ENCODE measurements around the gene C5orf47. TPM values are rescaled to one million over a fixed set of nuclear protein-coding genes. Genes with fewer than 3 reads are reported as not detected.

The C5orf47 gene
- total RNA-seq, 2 experiments from 2014 or later, result not detected

DNA sequence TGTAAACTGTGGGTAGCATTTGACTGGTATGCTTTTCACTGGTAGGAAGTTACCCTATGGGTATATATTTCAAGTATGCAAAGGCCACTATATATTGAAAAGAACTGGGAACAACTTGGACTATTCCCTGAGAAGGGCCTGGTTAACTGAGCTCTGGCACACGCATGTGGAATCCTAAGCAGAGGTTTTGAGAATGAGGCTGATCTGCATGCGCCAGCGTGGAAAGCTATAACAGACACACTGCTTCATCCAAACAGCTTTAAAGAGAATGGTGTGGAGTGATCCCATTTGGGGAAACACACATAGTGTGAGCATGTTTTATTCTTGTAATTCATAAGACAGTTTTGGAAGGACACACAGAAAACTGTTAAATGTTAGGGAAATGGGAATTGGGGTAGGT, 64.9 kb downstream of the C5orf47 start:
- CTCF ChIA-PET, result no interaction called here
- Mint-ChIP-seq H3K27me3 (ENCODE audit: low read depth) (no peaks in the 10 kb centered on the region), H3K4me3 (no peak overlapping the region), H3K4me1 (ENCODE audit: low read depth) (no peaks in the 10 kb centered on the region), H3K27ac (no peak overlapping the region), H3K9me3 (ENCODE audit: insufficient read depth) (no peaks in the 10 kb centered on the region), H3K36me3 (ENCODE audit: low read depth) (no peaks in the 10 kb centered on the region)
- no peak for DNase-seq
- POLR2A ChIA-PET, result no interaction called here
- ATAC-seq, result no peak

Other genes with a start within 250 kb of the C5orf47 start
- 10 to 100 TPM; 10.5 to 12.3 TPM for gene CPEB4, start 100.8 kb upstream of the C5orf47 start, total RNA-seq
- gene NSG2, start 56.5 kb downstream of the C5orf47 start, total RNA-seq, result not detected